Activated CD4-positive, alpha-beta T cell treated with anti-CD3 and anti-CD28 coated beads for 1 hour (primary cell): Measurements from ENCODE around the gene NUDT8.
"Not testable (repeated sequence)": the region's sequence is repeated elsewhere in the genome, so short reads cannot be mapped to it uniquely, and the experiment has no call there.

ENCODE experiments used
- DNase-seq: peaks from one replicate; pipeline ENCODE4 v3.0.0-alpha.2; 2020

Gene NUDT8, protein sequence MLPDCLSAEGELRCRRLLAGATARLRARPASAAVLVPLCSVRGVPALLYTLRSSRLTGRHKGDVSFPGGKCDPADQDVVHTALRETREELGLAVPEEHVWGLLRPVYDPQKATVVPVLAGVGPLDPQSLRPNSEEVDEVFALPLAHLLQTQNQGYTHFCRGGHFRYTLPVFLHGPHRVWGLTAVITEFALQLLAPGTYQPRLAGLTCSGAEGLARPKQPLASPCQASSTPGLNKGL

DNA sequence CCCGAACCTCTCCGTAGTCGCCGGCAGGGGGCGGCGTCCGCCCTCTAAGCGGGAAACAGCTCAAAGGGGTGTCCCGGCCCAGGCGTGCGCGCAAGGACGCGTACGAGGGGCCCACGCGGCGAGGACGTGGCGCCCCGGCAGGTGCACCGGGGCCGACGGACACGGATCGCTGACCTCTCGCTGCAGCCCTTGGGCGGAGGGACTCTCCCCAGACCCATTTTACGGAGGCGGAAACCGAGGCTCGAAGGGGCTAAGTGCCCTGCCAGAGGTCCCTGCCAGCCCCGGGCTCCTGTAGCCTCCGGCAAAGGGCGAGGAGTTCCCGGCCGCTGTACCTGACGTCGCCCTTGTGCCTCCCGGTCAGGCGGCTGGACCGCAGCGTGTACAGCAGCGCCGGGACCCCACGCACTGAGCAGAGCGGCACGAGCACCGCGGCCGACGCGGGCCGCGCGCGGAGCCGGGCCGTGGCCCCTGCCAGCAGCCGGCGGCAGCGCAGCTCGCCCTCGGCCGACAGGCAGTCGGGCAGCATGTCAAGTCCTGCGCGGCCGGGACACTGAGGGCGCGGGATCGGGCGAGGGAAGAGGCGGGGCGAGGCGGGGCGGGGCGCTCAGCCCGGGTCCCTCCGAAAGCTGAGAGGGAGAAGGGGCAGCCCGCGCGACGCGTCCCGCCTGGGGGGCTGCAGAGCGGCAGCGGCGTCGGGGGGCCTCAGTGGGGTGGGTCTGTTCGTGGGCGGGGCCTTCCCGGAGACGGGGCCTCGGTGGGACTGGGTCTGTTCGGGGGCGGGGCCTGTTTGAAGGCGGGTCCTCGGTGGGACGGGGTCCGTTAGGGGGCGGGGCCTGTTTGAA, at the start of gene NUDT8:
TSS of gene NUDT8 (minus strand) at position 552 of the 842 bp plus-strand sequence. CDS start at position 526, 26 bp downstream.
- DNase-seq: peak; percentile 76

DNA sequence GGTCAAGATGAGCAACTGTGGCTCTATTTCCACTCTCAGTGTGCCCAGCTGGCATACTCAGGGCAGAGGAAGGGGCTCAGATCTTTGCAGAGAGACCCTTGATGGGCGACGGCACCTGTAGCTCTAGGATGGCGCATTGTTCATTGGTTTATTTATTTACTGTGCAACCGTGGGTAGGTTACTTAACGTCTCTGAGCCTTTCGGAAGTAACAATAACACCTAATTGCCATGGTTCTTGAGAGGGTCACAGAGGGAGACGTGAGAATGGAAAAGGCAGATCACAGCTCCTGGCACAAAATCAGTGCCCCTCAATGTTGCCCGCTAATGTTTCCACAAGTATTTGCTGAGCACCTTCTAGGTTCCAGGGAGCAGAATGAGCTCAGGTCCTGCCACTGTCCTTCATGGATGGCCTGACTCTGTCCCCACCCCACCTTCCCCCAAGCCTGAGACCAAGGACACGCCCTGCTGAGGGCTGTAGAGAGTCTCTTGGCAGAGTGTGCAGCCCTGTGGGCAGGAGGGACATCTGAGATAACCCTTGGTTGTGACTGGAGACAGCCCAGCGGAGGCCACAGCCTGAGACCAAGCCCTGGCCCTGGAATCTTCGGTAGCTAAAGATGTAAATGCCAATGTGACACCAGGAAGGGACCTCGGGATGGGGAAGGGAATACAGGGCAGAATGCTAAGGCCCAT, 45.5 kb upstream of the NUDT8 start:
- no peak for DNase-seq

DNA sequence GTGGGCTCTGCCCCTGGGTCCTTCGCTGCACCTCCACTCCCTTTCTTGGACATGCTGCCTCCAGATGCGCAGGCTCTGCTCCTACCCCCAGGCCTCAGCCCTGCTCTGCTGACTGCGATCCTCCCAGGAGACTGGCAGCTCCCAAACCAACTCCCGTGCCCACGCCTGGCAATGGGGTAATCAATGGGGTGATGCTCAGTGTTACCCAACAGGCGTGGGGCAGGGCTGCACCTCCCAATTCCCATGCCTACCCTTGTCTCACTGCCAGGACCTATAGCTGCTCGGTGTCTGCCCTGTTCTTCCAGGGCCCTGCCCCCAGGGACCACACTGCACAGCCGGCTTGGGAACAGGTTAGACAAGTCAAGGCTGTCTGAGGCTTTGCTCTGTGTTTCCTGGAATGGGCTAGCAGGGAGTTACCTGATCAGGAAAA, 44.7 kb upstream of the NUDT8 start, which contains the start of gene ALDH3B2:
TSS of gene ALDH3B2 (minus strand) at position 182 of the 430 bp plus-strand sequence. CDS start 7,688 bp downstream, outside the sequence.
- no peak for DNase-seq

DNA sequence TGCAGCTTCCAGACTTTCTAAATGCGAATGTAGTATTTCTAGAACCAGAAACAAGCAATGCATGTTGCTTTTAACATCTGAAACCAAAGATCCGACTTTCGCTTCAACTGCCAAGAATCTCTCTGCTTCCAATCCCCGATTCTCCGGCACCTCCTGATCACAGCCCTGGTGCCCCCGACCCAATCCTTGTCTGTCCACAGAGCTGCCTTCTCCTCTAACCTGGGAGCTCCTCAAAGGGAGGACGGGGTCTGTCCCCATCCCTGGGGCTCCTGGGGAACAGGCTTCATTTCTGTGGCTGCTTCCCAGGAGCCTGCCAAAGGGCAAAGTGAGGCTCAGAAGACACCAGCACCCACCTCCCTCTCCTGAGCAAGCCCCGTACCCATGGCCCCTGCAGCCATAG, 44.2 kb upstream of the NUDT8 start:
- DNase-seq: no peak

DNA sequence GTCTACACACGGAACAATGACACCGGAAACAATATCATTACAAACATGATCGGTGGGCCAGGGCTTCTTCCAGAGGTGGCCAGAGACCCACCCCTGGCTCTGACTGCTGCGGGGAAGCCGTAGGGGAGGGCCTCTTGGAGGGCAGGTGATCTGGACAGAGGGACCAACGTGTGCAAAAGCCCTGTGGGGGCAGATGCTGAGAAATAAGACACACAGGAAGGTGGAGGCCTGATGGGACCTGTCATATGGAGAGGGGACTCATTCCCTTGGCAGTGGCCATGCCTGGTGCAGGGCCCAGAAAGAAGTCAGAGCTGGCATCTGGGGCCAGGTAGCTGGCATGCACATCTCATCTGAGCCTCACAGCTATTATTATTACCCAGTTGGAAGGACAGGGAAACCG, 43.6 kb upstream of the NUDT8 start:
- no peak for DNase-seq

DNA sequence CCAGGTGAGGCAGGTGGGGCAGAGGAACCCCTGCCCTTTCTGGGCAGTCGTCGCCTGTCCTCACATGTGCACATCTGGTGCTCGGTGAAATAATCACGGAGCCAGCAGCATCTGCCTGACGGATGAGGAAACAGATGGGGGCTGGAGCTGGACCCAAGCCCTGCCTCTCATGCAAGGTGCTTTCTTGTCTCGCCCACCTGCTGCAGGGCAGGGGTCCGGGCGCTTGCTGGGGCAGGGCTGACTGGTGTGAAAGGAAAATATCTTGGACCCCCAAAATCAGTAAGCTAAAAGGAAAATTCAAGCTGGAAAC, 41.4 kb upstream of the NUDT8 start:
- DNase-seq: no peak

DNA sequence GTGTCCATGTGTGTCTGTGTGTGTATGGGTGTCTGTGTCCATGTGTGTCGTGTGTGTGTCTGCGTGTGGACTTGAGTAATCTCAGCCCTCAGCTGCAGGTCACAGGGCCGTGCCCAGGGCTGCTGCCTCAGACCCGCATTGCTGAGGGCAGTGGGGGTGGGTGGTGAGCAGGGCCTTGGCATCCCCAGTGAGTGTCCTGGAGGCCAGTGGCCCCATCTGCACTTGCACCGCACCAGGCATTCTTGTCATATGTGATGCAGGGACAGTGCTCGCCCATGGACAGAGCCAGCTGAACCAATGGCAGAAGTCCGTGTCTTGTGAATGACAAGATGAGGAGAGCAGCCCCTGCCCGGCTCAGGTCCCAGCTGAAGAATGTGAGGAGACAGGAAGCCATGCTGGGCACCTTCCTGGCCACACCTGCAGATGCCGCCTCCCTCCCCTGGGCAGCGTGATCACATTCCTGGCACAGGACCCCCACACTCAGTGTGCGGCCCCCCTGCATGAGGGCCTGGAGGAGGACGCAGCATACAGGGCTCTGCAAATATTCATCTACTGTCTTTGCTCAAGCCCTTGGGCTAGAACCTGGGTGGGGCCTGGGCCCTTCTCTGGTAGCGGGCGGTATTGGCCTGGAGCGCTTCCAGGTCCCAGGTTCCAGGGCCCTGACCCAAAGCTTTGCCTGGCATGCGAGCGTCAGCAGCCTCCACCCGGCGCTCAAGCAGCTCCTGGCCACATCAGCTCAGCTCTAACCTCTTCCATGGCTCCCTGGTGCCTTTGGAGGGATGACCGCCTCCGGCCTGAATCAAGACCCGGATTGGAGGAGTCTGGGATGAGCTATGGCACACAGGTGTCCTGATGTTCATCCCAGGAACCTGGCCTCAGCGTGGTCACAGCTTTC, 40.8 kb upstream of the NUDT8 start:
- no peak for DNase-seq

DNA sequence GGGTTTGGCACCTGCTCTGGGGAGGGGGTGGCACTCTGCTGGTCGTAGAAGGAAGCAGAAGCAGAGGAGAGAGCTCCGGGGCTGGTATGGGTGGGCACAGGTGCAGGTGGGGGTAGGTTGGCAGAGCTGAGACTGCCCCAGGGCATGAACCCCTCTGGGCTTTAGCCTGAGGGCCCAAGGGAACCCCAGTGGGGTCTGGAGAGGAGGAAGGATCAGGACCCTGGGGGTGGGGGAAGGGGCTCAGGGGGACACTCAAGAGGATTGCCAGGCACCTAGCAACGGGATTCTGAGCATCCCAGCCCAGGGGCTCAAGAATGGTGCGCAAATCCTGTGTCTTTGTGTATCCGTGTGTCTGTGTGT, 38.4 kb upstream of the NUDT8 start:
- DNase-seq: no peak

DNA sequence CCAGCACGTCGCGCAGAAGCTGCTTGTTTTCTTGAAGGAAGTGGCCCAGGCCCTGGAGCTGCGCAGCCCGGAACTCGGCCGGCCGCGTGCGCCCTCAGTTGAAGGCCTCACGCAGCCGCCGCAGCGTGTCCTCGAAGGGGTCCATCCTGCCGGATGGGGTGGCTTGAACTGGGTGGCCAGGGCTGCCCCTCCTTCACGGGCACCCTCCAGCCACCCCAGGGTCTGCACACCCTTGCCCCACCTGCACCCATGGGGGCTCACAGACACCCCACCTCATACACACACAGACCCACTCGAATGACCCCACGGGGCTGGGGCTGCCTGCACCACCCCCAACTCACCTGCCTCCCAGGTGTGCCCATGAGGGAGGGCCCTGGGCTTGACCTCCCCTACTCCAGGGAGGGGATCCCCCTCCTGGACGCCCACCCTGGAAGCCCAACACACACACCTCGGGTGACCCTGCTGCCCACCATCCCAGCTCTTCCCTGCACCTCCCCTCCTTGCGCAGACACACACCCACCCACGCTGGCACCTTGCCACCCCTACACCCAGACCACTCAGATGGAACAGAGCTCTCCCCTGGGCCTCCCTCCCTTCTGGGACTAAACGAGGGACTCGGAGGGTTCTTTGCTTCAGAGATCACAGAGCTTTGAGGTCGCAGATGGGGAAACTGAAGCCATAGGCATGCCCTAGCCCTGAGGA, 37.9 kb upstream of the NUDT8 start:
- no peak for DNase-seq

DNA sequence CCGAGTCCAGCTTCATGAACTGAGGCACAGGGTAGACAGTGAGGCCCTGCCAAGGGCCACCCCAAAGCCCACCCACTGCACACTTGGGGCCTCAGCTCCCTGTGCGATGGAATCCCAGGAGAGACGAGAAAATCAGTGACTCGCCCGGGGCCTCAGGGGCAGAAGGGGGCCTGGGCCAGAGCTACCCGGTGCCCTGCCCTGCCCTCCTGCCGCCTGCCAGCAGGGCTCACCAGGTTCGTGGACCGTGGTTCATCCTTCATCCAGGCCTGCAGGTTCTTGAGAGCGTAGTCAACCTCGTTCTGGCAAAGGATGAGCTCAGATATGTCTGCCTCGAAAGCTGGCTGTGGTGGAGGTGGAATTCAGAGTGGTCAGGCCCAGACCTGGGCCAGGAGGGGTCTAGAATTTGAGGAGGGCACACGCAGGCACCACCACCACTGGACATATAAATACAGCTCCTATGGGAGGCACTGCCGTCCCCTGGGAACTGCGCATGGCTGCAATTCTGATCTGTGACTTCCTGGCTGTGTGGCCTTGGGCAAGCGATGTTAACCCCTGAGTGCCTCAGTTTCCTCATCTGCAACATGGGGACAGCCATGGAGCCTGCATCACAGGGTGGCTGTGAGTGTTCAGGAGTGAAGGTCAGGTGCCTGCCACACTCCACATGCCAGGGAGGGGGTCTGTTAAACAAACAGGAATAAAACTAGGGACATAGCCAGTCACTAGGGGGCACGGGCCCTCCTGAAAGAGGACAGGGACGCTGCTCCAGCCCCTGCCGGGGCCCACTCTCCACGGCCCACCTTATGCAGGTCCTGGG, 37.1 kb upstream of the NUDT8 start:
- DNase-seq: no peak

DNA sequence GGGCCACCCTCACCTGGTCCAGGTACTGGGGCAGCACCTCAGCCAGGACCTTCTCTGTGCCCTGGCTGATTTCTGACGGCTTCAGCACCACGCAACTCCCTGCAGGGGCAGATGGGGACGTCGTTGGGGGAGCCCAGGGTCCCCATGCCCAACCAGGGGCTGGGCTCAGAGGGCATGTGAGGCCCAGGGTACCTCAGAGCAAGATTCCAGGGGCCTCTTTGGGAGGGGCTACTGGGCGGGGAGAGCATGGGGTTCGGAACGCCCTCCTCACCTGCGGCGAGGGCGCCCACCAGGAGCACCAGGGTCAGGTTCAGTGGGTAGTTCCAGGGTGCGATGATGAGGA, 36.5 kb upstream of the NUDT8 start:
- no peak for DNase-seq

DNA sequence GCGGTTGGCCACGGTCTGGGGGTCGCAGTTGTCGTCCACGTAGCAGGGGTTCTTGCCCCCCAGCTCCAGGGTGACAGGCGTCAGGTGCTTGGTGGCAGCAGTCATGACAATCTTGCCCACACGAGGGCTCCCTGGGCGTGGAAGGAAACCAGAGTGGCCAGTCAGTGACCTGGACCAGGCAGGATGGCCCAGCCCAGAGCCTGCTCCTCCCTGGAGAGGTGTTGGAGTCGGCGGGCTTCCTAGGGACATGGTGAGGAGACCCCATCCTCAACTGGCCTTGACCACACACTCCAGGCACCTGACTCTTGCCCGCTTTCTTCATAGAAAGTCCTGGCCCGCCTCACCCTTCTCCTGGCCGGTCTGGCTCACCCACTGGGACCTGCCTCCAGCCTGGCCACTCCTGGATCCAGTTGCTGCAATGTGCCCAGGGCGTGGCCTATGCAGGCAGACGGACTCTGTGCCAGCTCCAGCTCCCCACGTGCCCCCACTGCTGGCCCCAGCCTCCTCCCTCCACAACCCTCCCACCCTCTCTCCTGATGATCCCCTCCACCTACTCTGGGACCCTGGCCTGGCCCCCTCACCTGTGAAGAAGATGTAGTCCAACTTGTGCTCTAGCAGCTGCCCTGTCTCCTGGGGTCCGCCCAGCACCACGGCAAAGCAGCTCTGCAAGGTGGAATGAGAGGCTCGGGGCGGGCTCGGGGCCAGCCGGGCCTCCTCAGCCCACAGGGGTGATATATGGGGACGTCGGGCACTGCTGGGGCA, 36.0 kb upstream of the NUDT8 start:
- no peak for DNase-seq

DNA sequence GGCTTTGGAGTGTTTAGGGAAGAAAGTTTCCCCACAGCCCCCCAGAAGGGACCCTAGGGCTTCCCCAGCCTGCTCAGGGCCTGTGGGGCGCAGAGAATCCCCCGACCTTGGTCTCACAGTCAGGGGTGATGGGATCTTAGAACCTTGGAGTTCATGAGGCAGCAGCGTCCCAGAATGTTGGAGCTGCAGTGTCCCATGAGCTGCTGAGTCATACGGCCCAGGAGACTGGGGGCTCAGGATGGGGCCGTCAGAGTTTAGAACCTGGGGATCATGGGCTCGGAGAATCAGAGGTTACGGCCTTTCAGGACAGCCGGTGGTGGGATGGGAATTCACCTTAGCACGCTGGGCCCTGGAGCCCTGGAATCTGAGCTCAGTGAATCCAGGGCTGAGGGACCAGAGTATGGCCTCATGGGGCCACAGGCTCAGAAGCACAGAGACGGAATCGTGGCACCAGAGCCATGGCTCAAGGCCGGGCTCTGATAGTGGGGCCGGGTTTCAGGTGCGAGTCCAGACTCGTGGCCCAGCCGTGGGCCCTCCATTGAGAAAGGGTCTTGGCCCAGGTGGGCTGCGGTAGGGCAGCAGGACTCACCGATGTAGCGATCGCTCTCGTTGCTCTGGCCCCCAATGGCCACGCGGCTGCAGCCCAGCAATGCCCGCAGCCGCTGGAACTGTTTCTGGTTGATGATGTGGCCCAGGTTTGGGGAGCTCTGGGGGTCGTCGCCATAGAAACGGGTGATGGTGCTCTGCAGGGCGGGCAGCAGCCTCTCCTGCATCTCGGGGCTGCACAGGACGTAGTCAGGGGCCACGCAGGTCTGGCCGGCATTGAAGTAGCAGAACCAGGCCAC, 35.2 kb upstream of the NUDT8 start:
- DNase-seq: no peak

DNA sequence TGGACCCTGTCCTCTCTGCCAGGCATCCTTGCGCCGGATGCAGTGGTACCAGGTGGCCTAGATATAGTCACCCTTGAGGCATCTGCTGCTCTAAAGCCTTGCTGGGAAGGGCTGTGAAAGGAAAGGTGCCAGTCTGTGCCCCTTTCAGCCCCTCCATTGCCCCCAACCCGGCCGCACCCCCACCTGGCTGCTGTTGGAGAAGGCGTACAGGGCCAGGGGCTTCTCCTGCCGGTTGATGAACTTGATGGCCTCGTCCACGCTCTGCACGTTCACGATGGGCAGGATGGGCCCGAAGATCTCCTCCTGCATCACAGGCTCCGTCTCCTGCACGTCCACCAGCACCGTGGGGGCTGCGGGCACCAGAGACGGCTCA, 34.5 kb upstream of the NUDT8 start:
- no peak for DNase-seq

DNA sequence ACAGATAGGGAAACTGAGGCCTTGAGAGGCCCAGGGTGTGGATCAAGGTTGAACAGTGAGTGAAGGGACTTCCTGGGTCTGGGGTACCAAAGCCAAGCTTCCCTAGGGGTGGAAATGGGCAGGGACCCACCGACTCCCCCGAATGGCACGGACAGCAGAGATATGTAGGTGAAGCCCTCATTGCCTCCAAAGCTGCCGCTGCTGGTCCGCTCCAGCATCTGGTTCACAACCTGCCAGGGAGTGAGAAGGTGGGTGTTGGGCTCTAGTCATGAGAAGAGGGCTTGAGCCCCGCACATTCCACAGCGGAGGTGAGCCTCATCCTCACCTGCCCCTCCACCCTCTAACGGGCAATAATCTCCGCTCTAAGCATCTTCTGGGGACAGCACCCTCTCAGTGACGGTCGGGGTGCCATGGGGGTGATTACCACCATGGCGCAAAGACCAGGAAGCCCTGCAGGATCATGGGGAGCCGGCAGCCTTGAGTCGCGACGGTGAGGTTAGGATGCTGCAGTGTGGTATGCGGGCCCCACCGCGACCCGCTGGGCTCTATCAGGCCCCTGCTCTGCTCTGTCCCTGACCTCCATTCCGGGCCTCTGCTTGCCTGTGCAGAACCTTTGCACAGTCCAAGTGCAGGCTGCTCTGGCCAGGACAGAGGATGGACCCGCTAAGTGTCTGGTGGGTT, 33.9 kb upstream of the NUDT8 start:
- DNase-seq: no peak

DNA sequence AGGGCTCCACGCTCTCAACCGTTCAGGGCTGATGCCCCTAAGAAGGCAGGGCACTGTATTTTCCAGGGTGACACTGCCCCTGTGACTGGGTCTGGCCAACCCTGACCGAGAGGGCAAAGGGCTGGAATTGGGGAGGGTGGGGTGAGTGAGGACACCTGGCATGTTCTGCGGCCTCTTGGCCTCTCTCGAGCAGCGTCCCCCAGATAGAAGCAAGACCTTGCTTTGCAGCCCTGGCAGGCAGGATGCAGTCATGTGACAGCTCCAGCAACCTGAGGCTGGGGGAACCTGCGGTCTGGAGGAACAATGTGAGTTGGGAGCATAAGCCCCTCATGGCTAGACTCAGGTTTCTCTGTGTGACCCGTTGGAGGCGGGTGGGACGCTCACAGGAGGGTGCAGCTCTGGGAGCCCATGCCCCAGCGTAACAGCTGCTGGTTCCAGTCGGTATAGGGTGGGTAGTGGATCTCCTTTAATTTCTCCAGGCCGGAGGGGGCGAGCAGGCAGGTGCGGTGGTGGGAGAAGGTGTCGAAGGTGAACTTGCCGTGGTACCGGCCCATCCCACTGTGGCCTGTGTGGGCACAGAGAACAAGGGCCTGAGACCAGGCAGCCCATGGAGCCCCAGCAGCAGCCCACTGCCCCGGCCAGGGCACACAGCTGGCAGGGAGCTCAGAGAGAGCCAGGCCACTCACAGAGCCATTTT, 33.2 kb upstream of the NUDT8 start:
- DNase-seq: no peak

DNA sequence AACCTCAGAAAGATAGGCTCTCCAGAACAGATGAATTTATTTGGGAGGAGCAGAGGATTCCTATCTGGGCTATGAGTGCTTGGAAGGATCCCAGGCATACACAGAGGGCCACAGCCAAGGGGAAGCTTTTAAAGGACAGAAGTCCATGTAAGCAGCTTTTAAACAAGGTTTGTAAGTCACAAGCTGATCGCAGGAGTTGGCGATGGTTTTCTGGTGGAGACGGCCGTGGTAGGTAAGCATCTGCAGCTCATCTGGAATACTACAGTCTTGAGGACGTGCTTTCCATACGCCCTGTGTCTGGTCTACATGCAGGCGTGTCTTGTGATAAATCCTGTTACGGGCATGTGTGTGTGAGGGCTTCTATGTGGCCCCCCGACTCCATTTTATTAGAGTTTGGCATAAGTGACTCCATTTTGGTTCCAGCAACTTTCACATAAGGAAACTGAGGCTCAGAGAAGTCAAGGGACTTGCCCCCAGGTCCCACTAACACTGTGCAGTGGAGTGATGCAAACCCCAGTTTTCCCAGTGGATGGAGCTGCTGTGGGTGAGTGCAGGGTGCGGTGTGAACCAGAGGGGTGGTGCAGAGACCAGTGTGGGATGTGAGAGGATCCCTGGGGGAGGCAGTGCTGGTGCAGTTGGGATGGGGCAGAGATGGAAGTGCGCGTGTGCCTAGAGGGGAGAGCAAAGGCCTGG, 32.6 kb upstream of the NUDT8 start:
- DNase-seq: no peak

DNA sequence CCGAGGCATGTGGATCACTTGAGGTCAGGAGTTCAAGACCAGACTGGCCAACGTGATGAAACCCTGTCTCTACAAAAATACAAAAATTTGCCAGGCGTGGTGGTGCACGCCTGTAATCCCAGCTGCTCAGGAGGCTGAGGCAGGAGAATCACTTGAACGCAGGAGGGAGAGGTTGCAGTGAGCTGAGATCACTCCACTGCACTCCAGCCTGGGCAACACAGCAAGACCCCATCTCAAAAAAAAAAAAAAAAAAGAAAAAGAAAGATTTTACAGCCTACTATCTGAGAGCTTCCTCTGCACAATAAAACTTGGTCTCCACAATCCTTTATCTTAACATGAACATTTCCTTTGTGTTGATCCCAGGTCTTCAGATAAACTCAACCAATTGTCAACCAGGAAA, 31.0 kb upstream of the NUDT8 start:
- not testable (repeated sequence) for DNase-seq
